ENCODE data around the gene CMTR1.
"Not testable (repeated sequence)": the region's sequence is repeated elsewhere in the genome, so short reads cannot be mapped to it uniquely, and the experiment has no call there.

Gene CMTR1

GRCh38 chr6:37435816-37436215 is 2.8 kb downstream of the CMTR1 start:
- DNase-seq (ENCODE audit: low read depth, low spot score), result no peak

GRCh38 chr6:37438930-37439329 is 5.9 kb downstream of the CMTR1 start:
- DNase-seq (ENCODE audit: low read depth, low spot score), result no peak

- no peak for DNase-seq (ENCODE audit: low read depth, low spot score)
Observed at GRCh38 chr6:37441651-37442050, 8.6 kb downstream of the CMTR1 start.

GRCh38 chr6:37442416-37443215 is 9.6 kb downstream of the CMTR1 start:
- no peak for DNase-seq (ENCODE audit: low read depth, low spot score)

GRCh38 chr6:37443216-37443542 is 10.2 kb downstream of the CMTR1 start:
- not testable (repeated sequence) for DNase-seq (ENCODE audit: low read depth, low spot score)

- no peak for DNase-seq (ENCODE audit: low read depth, low spot score)
Observed at GRCh38 chr6:37449984-37450383, 17.0 kb downstream of the CMTR1 start.

- no peak for DNase-seq (ENCODE audit: low read depth, low spot score)
Observed at GRCh38 chr6:37451441-37452193, 18.6 kb downstream of the CMTR1 start.

GRCh38 chr6:37452522-37452921 is 19.5 kb downstream of the CMTR1 start:
- DNase-seq (ENCODE audit: low read depth, low spot score), result no peak

GRCh38 chr6:37454420-37455140 is 21.6 kb downstream of the CMTR1 start:
- no peak for DNase-seq (ENCODE audit: low read depth, low spot score)

GRCh38 chr6:37456126-37456525 is 23.1 kb downstream of the CMTR1 start:
- no peak for DNase-seq (ENCODE audit: low read depth, low spot score)

- no peak for DNase-seq (ENCODE audit: low read depth, low spot score)
Observed at GRCh38 chr6:37456816-37457560, 24.0 kb downstream of the CMTR1 start.

- no peak for DNase-seq (ENCODE audit: low read depth, low spot score)
Observed at GRCh38 chr6:37459981-37460800, 27.2 kb downstream of the CMTR1 start.

GRCh38 chr6:37460805-37461204 is 27.8 kb downstream of the CMTR1 start:
- DNase-seq (ENCODE audit: low read depth, low spot score), result no peak

- no peak for DNase-seq (ENCODE audit: low read depth, low spot score)
Observed at GRCh38 chr6:37463110-37463509, 30.1 kb downstream of the CMTR1 start.

GRCh38 chr6:37467718-37468117 is 34.7 kb downstream of the CMTR1 start:
- DNase-seq (ENCODE audit: low read depth, low spot score), result no peak

- DNase-seq (ENCODE audit: low read depth, low spot score), result no peak
Observed at GRCh38 chr6:37473364-37474095, 40.5 kb downstream of the CMTR1 start.

GRCh38 chr6:37474316-37474715 is 41.3 kb downstream of the CMTR1 start:
- DNase-seq (ENCODE audit: low read depth, low spot score), result no peak

- DNase-seq (ENCODE audit: low read depth, low spot score), result no peak
Observed at GRCh38 chr6:37477191-37477590, 44.2 kb downstream of the CMTR1 start.

GRCh38 chr6:37477656-37478435 is 44.8 kb downstream of the CMTR1 start:
- DNase-seq (ENCODE audit: low read depth, low spot score), result no peak

Data from activated naive CD8-positive, alpha-beta T cell treated with anti-CD3 and anti-CD28 coated beads, Interleukin-2, amount 50 U/mL, for 16 hours (primary cell).